IMR-90 (cell line): ENCODE data around the gene CSK. TPM values are rescaled to one million over a fixed set of nuclear protein-coding genes. Genes with fewer than 3 reads are reported as not detected.

Experiments used
- ATAC-seq: fragments of 200-7000 bp; cut with Tn5 transposase; 2 replicates; pipeline ENCODE4 v1.9.1; 2020; ENCODE audit warnings: low read depth, mild to moderate bottlenecking, moderate library complexity
- BruUV-seq: library from RNA; stranded (reverse); fragments of 400-500 nt; replicated peaks from 2 replicates; lab custom pipeline; 2021; lab: Mats Ljungman, UMichigan
- CTCF ChIA-PET: fragments of 300-600 bp; formaldehyde crosslinking; extraction: SDS; loops from one replicate; lab custom pipeline; 2021; ENCODE audit warnings: antibody characterized with exemption; lab: Yijun Ruan, JAX
- POLR2A ChIA-PET: fragments of 300-600 bp; sonication (Branson Sonifier 250); formaldehyde crosslinking; loops from one replicate; lab custom pipeline; 2022; ENCODE audit warnings: antibody characterized with exemption; ENCODE audit not compliant: unreplicated experiment; lab: Charles Lee
- DNase-seq: peaks from one replicate; pipeline ENCODE4 v3.0.0; 2013
- H2AFZ ChIP-seq: replicated peaks from 2 replicates; pipeline ENCODE3; 2013; ENCODE audit warnings: low read length, mild to moderate bottlenecking; ENCODE audit not compliant: poor library complexity
- H2AK5ac ChIP-seq: 2 replicates; pipeline ENCODE4 v1.6.1; 2013; ENCODE audit warnings: low read depth, low read length, inconsistent platforms
- H2AK9ac ChIP-seq: replicated peaks from 2 replicates; pipeline ENCODE3; 2013; ENCODE audit warnings: mild to moderate bottlenecking, low read depth, low read length, moderate library complexity; ENCODE audit not compliant: poor library complexity
- H2BK120ac ChIP-seq: 2 replicates; pipeline ENCODE4 v1.6.1; 2013; ENCODE audit warnings: low read depth, low read length, inconsistent platforms
- H2BK15ac ChIP-seq: 3 replicates; pipeline ENCODE4 v1.6.1; 2013; ENCODE audit warnings: low read depth, low read length, inconsistent platforms
- H2BK20ac ChIP-seq: 2 replicates; pipeline ENCODE4 v1.6.1; 2013; ENCODE audit warnings: low read depth, mild to moderate bottlenecking, inconsistent platforms, low read length, moderate library complexity
- H2BK5ac ChIP-seq: 2 replicates; pipeline ENCODE4 v1.6.1; 2013; ENCODE audit warnings: mild to moderate bottlenecking, low read depth, low read length, inconsistent platforms; ENCODE audit not compliant: poor library complexity, severe bottlenecking
- H3K14ac ChIP-seq: replicated peaks from 2 replicates; pipeline ENCODE4 v1.6.1; 2013; ENCODE audit warnings: low read depth, low read length, inconsistent platforms
- H3K18ac ChIP-seq: 2 replicates; pipeline ENCODE4 v1.6.1; 2013; ENCODE audit warnings: low read depth, low read length, control low read depth
- H3K23ac ChIP-seq: 2 replicates; pipeline ENCODE4 v1.6.1; 2013; ENCODE audit warnings: low read depth, low read length, inconsistent platforms
- H3K27ac ChIP-seq: 2 replicates; pipeline ENCODE4 v1.5.1; 2013; ENCODE audit warnings: mild to moderate bottlenecking, control low read depth, low read length; ENCODE audit not compliant: insufficient read depth
- H3K27me3 ChIP-seq: 2 replicates; pipeline ENCODE4 v1.6.1; 2013; ENCODE audit warnings: low read length; ENCODE audit not compliant: control insufficient read depth, insufficient read depth
- H3K36me3 ChIP-seq: 2 replicates; pipeline ENCODE4 v1.6.1; 2013; ENCODE audit warnings: low read length, mixed read lengths; ENCODE audit not compliant: control insufficient read depth, insufficient read depth
- H3K4ac ChIP-seq: 2 replicates; pipeline ENCODE4 v1.6.1; 2013; ENCODE audit warnings: low read depth, low read length, inconsistent platforms
- H3K4me1 ChIP-seq: 2 replicates; pipeline ENCODE4 v1.6.1; 2013; ENCODE audit warnings: low read length, mixed read lengths; ENCODE audit not compliant: control insufficient read depth, insufficient read depth
- H3K4me2 ChIP-seq: 2 replicates; pipeline ENCODE4 v1.6.1; 2013; ENCODE audit warnings: low read depth, mild to moderate bottlenecking, control low read depth, low read length, moderate library complexity
- H3K4me3 ChIP-seq: 2 replicates; pipeline ENCODE4 v1.5.1; 2013; ENCODE audit warnings: low read depth, mild to moderate bottlenecking, control low read depth, low read length, moderate library complexity; ENCODE audit not compliant: insufficient read depth
- H3K56ac ChIP-seq: 2 replicates; pipeline ENCODE4 v1.6.1; 2013; ENCODE audit warnings: low read length, inconsistent platforms; ENCODE audit not compliant: insufficient read depth; ENCODE audit errors: extremely low read depth
- H3K79me1 ChIP-seq, 2 experiments: 2 replicates each; pipeline ENCODE4 v1.6.1; 2013; ENCODE audit warnings: low read length in 2 of 2, inconsistent platforms in 1 of 2, low read depth in 1 of 2
- H3K9ac ChIP-seq: 2 replicates; pipeline ENCODE4 v1.6.1; 2013; ENCODE audit warnings: low read depth, low read length, control low read depth
- H3K9me1 ChIP-seq: 2 replicates; pipeline ENCODE4 v1.6.1; 2013; ENCODE audit warnings: low read length, inconsistent platforms; ENCODE audit not compliant: insufficient read depth
- H3K9me3 ChIP-seq: 2 replicates; pipeline ENCODE4 v1.6.1; 2013; ENCODE audit warnings: low read length; ENCODE audit not compliant: control insufficient read depth, insufficient read depth
- H4K20me1 ChIP-seq: 2 replicates; pipeline ENCODE4 v1.6.1; 2013; ENCODE audit warnings: low read length, inconsistent platforms; ENCODE audit not compliant: insufficient read depth
- H4K5ac ChIP-seq: 2 replicates; pipeline ENCODE4 v1.6.1; 2013; ENCODE audit warnings: mild to moderate bottlenecking, low read depth, low read length, control low read depth
- H4K8ac ChIP-seq, 2 experiments: 2 replicates each; pipeline ENCODE4 v1.6.1; 2013; ENCODE audit warnings: low read depth in 2 of 2, low read length in 2 of 2, control low read depth in 1 of 2, inconsistent platforms in 1 of 2
- H4K91ac ChIP-seq: 2 replicates; pipeline ENCODE4 v1.6.1; 2013; ENCODE audit warnings: low read depth, low read length, inconsistent platforms; ENCODE audit not compliant: insufficient read depth
- BHLHE40 ChIP-seq: fragments of 150-350 bp; IDR thresholded peaks from 2 replicates; pipeline ENCODE4 v1.6.1; 2016; ENCODE audit warnings: mild to moderate bottlenecking, low read depth, low read length
- CEBPB ChIP-seq: IDR thresholded peaks from 2 replicates; pipeline ENCODE4 v1.6.1; 2012; ENCODE audit warnings: low read depth, low read length, improper control_type of control experiment
- CHD1 ChIP-seq: IDR thresholded peaks from 2 replicates; pipeline ENCODE4 v1.6.1; 2012; ENCODE audit warnings: low read depth, low read length, improper control_type of control experiment
- ELK1 ChIP-seq: fragments of 150-350 bp; IDR thresholded peaks from 2 replicates; pipeline ENCODE4 v1.6.1; 2016; ENCODE audit warnings: low read depth, mild to moderate bottlenecking, low read length, moderate library complexity, borderline replicate concordance
- FOS ChIP-seq: fragments of 150-350 bp; IDR thresholded peaks from 2 replicates; pipeline ENCODE4 v1.6.1; 2016; ENCODE audit warnings: low read depth, low read length
- MAFK ChIP-seq: IDR thresholded peaks from 2 replicates; pipeline ENCODE4 v1.6.1; 2012; ENCODE audit warnings: low read depth, low read length, improper control_type of control experiment
- NFE2L2 ChIP-seq: fragments of 150-350 bp; IDR thresholded peaks from 2 replicates; pipeline ENCODE4 v1.6.1; 2016; ENCODE audit warnings: low read depth, mild to moderate bottlenecking, low read length
- RAD21 ChIP-seq: IDR thresholded peaks from 2 replicates; pipeline ENCODE4 v1.6.1; 2012; ENCODE audit warnings: low read length, improper control_type of control experiment
- RFX5 ChIP-seq: IDR thresholded peaks from 2 replicates; pipeline ENCODE4 v1.8.0; 2012; ENCODE audit warnings: low read depth, mild to moderate bottlenecking, low read length, moderate library complexity
- SMC3 ChIP-seq: fragments of 150-350 bp; IDR thresholded peaks from 2 replicates; pipeline ENCODE4 v1.6.1; 2016; ENCODE audit warnings: low read depth, mild to moderate bottlenecking, antibody characterized with exemption, low read length, moderate library complexity
- WGBS, 2 experiments: methylation state at CpG; one replicate each; pipeline versions ENCODE4 v1.1.5 to v1.1.7; 2013; ENCODE audit warnings: missing lambda C conversion rate in 2 of 2; ENCODE audit not compliant: insufficient read length in 1 of 2; ENCODE audit errors: extremely low coverage in 2 of 2; 5-methylcytosine and 5-hydroxymethylcytosine counted together
- dilution Hi-C: fragments of 300-500 bp; cut with HindIII; formaldehyde crosslinking; loops from one replicate; pipeline ENCODE4 v1.14.3; 2018; ENCODE audit warnings: low sequenced_read_pairs; ENCODE audit not compliant: unreplicated experiment
- in situ Hi-C: fragments of 300-500 bp; cut with MboI; formaldehyde crosslinking; loops from 3 replicates; pipeline ENCODE4 v1.14.3; 2019; ENCODE audit warnings: low sequenced_read_pairs, inconsistent platforms, mixed read lengths
- intact Hi-C: fragments of 100-400 bp; cut with micrococcal nuclease; formaldehyde crosslinking; loops from 2 replicates; pipeline ENCODE4 v1.10.0; 2022
- polyA plus RNA-seq, 3 experiments: library from polyadenylated mRNA; depleted of rRNA; stranded (reverse); fragments of >200 nt; gene quantifications; 2 replicates each; pipeline ENCODE4 v1.2.3, GENCODE V29; 2012; ENCODE audit warnings: low replicate concordance in 1 of 3
- total RNA-seq: library from RNA; depleted of rRNA; stranded (reverse); fragments of >200 nt; gene quantifications from 2 replicates; pipeline ENCODE4 v1.2.3, GENCODE V29; 2012
- TF ChIP-seq, protein P1 (sequence below): fragments of 150-350 bp; IDR thresholded peaks from 2 replicates; pipeline ENCODE4 v1.6.1; 2017; ENCODE audit warnings: mild to moderate bottlenecking, antibody characterized with exemption, low read length, low read depth
- TF ChIP-seq, protein P2 (sequence below): conservative IDR thresholded peaks from 2 replicates; pipeline ENCODE4 v1.5.1; 2012; ENCODE audit warnings: mild to moderate bottlenecking, low read depth, low read length, improper control_type of control experiment

Gene CSK
- total and polyA plus RNA-seq, 2 of the 4 experiments (the other 2 are of a cell fraction), result 10.8 to 54.0 TPM

DNA sequence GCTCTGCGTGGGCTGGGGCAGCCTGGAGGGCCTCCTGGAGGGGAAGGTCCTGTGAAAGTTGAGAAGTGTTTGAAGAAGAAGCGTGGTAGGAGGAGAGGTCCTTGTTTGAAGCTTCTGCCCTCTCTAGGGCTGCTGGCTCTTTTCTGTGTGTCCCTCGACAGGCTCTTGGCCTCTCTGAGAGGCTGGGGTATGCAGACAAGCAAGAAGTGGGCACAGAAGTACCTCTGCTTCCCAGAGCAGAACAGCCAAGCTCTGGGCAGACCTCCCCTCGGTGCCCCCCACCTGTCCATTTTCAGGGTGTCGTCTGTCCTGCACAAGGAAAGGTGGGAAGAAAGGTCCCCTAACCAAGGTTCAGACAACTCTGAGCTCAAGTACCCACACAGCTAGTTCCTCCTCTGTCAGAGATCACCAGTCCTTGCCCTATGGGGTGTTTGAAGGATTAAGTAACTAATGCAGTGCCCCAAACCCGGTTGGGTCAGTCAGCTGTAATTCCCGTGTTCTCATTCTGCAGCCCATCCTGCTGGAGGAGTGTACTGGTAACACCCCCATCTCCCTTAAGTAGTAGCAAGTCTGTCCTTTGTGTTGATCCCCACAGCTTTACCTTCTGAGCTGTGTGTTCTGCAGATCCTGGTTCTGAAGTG, 6.3 kb downstream of the CSK start:
- no peak overlapping the region for H4K91ac ChIP-seq
- H2BK5ac ChIP-seq, result no peak overlapping the region
- no peak overlapping the region; a peak in 1 of 4 replicates for H4K8ac ChIP-seq
- H3K27ac ChIP-seq, result no peak overlapping the region
- no peak overlapping the region for H3K18ac ChIP-seq
- no peak for ATAC-seq
- no peak overlapping the region for H2BK15ac ChIP-seq
- BruUV-seq, result no TSS peak
- H2AK5ac ChIP-seq, result no peak overlapping the region
- H3K9ac ChIP-seq, result no peak overlapping the region
- peaks cover 91% of the 10 kb centered on the region for H4K20me1 ChIP-seq
- peaks cover 20 to 92% of the 10 kb centered on the region in 2 experiments for H3K79me1 ChIP-seq
- no peak overlapping the region for H3K56ac ChIP-seq
- H3K9me1 ChIP-seq, result peaks cover 45% of the 10 kb centered on the region
- peak overlapping the region; percentile 76 for H2AK9ac ChIP-seq
- no peak overlapping the region for H3K4me3 ChIP-seq
- H3K4me1 ChIP-seq, result peaks cover 32% of the 10 kb centered on the region
- H3K9me3 ChIP-seq, result no peaks in the 10 kb centered on the region
- intact Hi-C loops, result no loop called here
- no peaks in the 10 kb centered on the region for H3K27me3 ChIP-seq
- no peak overlapping the region; the same call in 1 of the 2 replicates for H3K4ac ChIP-seq
- in situ Hi-C loops, result no loop called here
- POLR2A ChIA-PET, result interaction anchor here (0.6 kb wide), 1 partner anchor 235 kb away, joined by 17 read pairs; no protein-coding TSS in a partner anchor
- WGBS, 2 experiments, result 17% methylated on average over 1 of the region's 7 CpGs; no CpG with 5 or more reads in 1 of the 2 experiments
- H3K23ac ChIP-seq, result peak overlapping the region; percentile 46; the same call in 1 of the 2 replicates
- CTCF ChIA-PET, result interaction anchor here (0.7 to 1.5 kb wide), 5 partner anchors 12 to 288 kb away, joined by 3 to 5 read pairs (median 3); no protein-coding TSS in a partner anchor
- no peak for DNase-seq
- H3K36me3 ChIP-seq, result peaks cover 2% of the 10 kb centered on the region; the same call in 1 of the 2 replicates
- no peak overlapping the region for H3K14ac ChIP-seq
- dilution Hi-C loops, result no loop called here
- H2BK20ac ChIP-seq, result no peak overlapping the region
- H4K5ac ChIP-seq, result no peak overlapping the region
- H2BK120ac ChIP-seq, result no peak overlapping the region
- H2AFZ ChIP-seq, result peak overlapping the region; percentile 0
- H3K4me2 ChIP-seq, result no peak overlapping the region
- TF ChIP-seq RFX5 (no peak), CHD1 (no peak), BHLHE40 (no peak), MAFK (no peak), SMC3 (no peak), RAD21 (no peak), FOS (no peak), ELK1 (no peak), CEBPB (no peak), NFE2L2 (no peak)
- TF ChIP-seq, protein P1, sequence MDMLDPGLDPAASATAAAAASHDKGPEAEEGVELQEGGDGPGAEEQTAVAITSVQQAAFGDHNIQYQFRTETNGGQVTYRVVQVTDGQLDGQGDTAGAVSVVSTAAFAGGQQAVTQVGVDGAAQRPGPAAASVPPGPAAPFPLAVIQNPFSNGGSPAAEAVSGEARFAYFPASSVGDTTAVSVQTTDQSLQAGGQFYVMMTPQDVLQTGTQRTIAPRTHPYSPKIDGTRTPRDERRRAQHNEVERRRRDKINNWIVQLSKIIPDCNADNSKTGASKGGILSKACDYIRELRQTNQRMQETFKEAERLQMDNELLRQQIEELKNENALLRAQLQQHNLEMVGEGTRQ, result no peak
- TF ChIP-seq, protein P2, sequence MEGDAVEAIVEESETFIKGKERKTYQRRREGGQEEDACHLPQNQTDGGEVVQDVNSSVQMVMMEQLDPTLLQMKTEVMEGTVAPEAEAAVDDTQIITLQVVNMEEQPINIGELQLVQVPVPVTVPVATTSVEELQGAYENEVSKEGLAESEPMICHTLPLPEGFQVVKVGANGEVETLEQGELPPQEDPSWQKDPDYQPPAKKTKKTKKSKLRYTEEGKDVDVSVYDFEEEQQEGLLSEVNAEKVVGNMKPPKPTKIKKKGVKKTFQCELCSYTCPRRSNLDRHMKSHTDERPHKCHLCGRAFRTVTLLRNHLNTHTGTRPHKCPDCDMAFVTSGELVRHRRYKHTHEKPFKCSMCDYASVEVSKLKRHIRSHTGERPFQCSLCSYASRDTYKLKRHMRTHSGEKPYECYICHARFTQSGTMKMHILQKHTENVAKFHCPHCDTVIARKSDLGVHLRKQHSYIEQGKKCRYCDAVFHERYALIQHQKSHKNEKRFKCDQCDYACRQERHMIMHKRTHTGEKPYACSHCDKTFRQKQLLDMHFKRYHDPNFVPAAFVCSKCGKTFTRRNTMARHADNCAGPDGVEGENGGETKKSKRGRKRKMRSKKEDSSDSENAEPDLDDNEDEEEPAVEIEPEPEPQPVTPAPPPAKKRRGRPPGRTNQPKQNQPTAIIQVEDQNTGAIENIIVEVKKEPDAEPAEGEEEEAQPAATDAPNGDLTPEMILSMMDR, result no peak
